Body of pancreas (tissue), 4 donors: Measurements from ENCODE around the gene IL19. TPM values are rescaled to one million over a fixed set of nuclear protein-coding genes. Genes with fewer than 3 reads are reported as not detected.
A peak's percentile ranks its signal among the peaks of the same experiment; 100 is the strongest.

Experiments
- ATAC-seq: fragments of 150-250 bp; one replicate; pipeline ENCODE4 v1.9.1; 2016
- DNase-seq, 4 donors: peaks; one replicate each; pipeline ENCODE4 v3.0.0-alpha.2; 2019
- H3K27ac ChIP-seq, 4 donors: fragments of 200-600 bp; sonication (generic); 1 replicate in 3 of 4; 2 replicates in 1 of 4; pipeline versions ENCODE4 v1.5.1 to v1.6.1; 2016 to 2019; ENCODE audit warnings: mild to moderate bottlenecking in 1 of 4, mixed read lengths in 1 of 4, moderate library complexity in 1 of 4
- H3K27me3 ChIP-seq, 2 donors: fragments of 200-600 bp; sonication (generic); one replicate each; pipeline ENCODE4 v1.6.0; 2016; ENCODE audit warnings: mild to moderate bottlenecking in 1 of 2
- H3K36me3 ChIP-seq, 2 donors: fragments of 200-600 bp; sonication (generic); replicated peaks in 1 of 2; 2 replicates each; pipeline ENCODE4 v1.5.1; 2016; ENCODE audit warnings: low read depth in 2 of 2; ENCODE audit not compliant: insufficient read depth in 1 of 2
- H3K4me1 ChIP-seq: fragments of 200-600 bp; sonication (generic); one replicate; pipeline ENCODE4 v1.6.0; 2016
- H3K4me3 ChIP-seq, 2 donors: fragments of 200-600 bp; sonication (generic); 1 replicate in 1 of 2; 2 replicates in 1 of 2; pipeline ENCODE4 v1.5.1; 2016 to 2019
- H3K9me3 ChIP-seq, 3 donors: fragments of 200-600 bp; sonication (generic); 1 replicate in 2 of 3; 2 replicates in 1 of 3; pipeline ENCODE4 v1.5.1; 2016
- CTCF ChIP-seq, 7 experiments: fragments of 450-650 bp in 4 of 7; fragments of 200-600 bp in 3 of 7; sonication (generic) in 3 of 7; IDR thresholded peaks; one replicate each; pipeline ENCODE4 v1.5.1; 2016 to 2019; ENCODE audit warnings: antibody characterized with exemption in 7 of 7
- POLR2A ChIP-seq, 3 donors: fragments of 450-650 bp; IDR thresholded peaks; one replicate each; pipeline ENCODE4 v1.6.1; 2016; ENCODE audit warnings: antibody characterized with exemption in 3 of 3, mild to moderate bottlenecking in 2 of 3
- WGBS, 2 donors: methylation state at CpG; one replicate each; pipeline ENCODE4 v1.1.5; 2017; 5-methylcytosine and 5-hydroxymethylcytosine counted together
- intact Hi-C: fragments of 100-400 bp; cut with DNase I; formaldehyde crosslinking; loops from one replicate; pipeline ENCODE4 v1.15.1; 2023
- total RNA-seq, 2 donors: library from RNA; depleted of rRNA; stranded (reverse); fragments of >200 nt; gene quantifications; one replicate each; pipeline ENCODE4 v1.1.0, GENCODE V29; 2016

The IL19 gene
- total RNA-seq, 2 donors from 2014 or later = not detected

GRCh38 chr1:206738370-206739366, 31.9 kb upstream of the IL19 start:
- H3K27me3 ChIP-seq = no peaks in the 10 kb centered on the region
- 53 to 65% methylated on average over 3 of the region's 3 CpGs for WGBS, 2 donors
- intact Hi-C loops = no loop called here
- no peaks in the 10 kb centered on the region for H3K9me3 ChIP-seq
- H3K4me1 ChIP-seq = peaks cover 24% of the 10 kb centered on the region
- H3K27ac ChIP-seq = no peak overlapping the region
- H3K36me3 ChIP-seq = no peaks in the 10 kb centered on the region
- no peak overlapping the region for H3K4me3 ChIP-seq
- TF ChIP-seq CTCF (IDR thresholded peaks at IDR 0.05) (peak in 5 of 7 experiments; percentile 24 to 59 (median 46)), POLR2A (IDR thresholded peaks at IDR 0.05) (no peak)
- DNase-seq = peak in 3 of 4 donors; percentile 40 to 61 (median 52)
- no peak for ATAC-seq

- TF ChIP-seq CTCF (IDR thresholded peaks at IDR 0.05) = no peak
- TF ChIP-seq POLR2A (IDR thresholded peaks at IDR 0.05) = no peak
- H3K4me3 ChIP-seq = no peak overlapping the region
- H3K27me3 ChIP-seq = no peaks in the 10 kb centered on the region
- peaks cover 24% of the 10 kb centered on the region for H3K4me1 ChIP-seq
- H3K9me3 ChIP-seq = no peaks in the 10 kb centered on the region
- intact Hi-C loops = no loop called here
- no peak overlapping the region for H3K27ac ChIP-seq
- DNase-seq (peak in 1 of 4 donors; percentile 46), ATAC-seq (no peak)
- H3K36me3 ChIP-seq = no peaks in the 10 kb centered on the region
- 48 to 59% methylated on average over 5 of the region's 5 CpGs for WGBS, 2 donors
Observed at GRCh38 chr1:206739411-206740076, 31.0 kb upstream of the IL19 start.

- no peaks in the 10 kb centered on the region for H3K9me3 ChIP-seq
- intact Hi-C loops = no loop called here
- no peak overlapping the region for H3K4me3 ChIP-seq
- DNase-seq (no peak), ATAC-seq (no peak)
- TF ChIP-seq CTCF (IDR thresholded peaks at IDR 0.05) (no peak), POLR2A (IDR thresholded peaks at IDR 0.05) (no peak)
- 80 to 85% methylated on average over 4 to 6 of the region's 6 CpGs for WGBS, 2 donors
- peaks cover 24% of the 10 kb centered on the region for H3K4me1 ChIP-seq
- H3K27ac ChIP-seq = no peak overlapping the region
- no peaks in the 10 kb centered on the region for H3K36me3 ChIP-seq
- H3K27me3 ChIP-seq = no peaks in the 10 kb centered on the region
Observed at GRCh38 chr1:206741142-206741701, 29.4 kb upstream of the IL19 start.

- Histone ChIP-seq H3K4me1 (peaks cover 13% of the 10 kb centered on the region), H3K9me3 (no peaks in the 10 kb centered on the region), H3K36me3 (no peaks in the 10 kb centered on the region), H3K27ac (no peak overlapping the region), H3K27me3 (no peaks in the 10 kb centered on the region), H3K4me3 (no peak overlapping the region)
- WGBS, 2 donors = 70 to 71% methylated on average over 13 of the region's 13 CpGs
- TF ChIP-seq POLR2A (IDR thresholded peaks at IDR 0.05) (no peak), CTCF (IDR thresholded peaks at IDR 0.05) (no peak)
- intact Hi-C loops = no loop called here
- DNase-seq = no peak
- ATAC-seq = no peak
Observed at GRCh38 chr1:206742719-206743383, 27.7 kb upstream of the IL19 start.
